ENCODE results near the gene NDUFB3.
"Not testable (repeated sequence)": the region's sequence is repeated elsewhere in the genome, so short reads cannot be mapped to it uniquely, and the experiment has no call there.

The NDUFB3 gene

DNA sequence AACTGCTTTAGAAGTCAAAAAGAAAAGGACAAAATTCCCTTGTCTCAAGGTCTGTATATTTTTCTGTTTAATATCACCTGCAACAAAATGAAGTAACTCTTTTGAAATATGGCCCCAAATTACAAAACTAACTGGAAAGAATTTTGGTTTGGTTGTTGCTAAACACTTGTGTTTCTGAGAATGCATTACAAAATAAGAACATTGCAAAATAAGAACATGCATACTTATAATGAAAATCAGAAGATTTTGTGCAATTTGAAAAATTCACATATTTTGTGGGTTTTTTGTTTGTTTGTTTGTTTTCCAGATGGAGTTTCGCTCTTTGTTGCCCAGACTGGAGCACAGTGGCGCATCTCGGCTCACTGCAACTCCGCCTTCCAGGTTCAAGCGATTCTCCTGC lies 21.8 kb downstream of the NDUFB3 start:
- no peak for DNase-seq (ENCODE audit: low read depth in 2 of 2)

DNA sequence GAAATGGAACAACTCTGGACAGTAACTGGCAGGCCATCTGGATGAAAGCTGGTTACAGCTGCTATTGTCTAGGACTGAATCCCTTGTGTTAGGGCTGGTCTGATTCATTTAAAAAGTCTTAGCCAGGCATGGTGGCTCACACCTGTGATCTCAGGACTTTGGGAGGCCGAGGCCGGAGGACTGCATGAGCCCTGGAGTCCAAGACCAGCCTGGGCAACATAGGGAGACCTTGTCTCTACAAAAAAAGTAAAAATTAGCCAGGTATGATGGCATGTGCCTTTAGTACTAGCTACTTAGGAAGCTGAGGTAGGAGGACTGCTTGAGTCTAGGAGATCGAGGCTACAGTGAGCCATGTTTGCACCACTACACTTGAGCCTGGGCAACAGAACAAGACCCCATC lies 28.7 kb downstream of the NDUFB3 start:
- DNase-seq (ENCODE audit: low read depth in 2 of 2), result no peak

DNA sequence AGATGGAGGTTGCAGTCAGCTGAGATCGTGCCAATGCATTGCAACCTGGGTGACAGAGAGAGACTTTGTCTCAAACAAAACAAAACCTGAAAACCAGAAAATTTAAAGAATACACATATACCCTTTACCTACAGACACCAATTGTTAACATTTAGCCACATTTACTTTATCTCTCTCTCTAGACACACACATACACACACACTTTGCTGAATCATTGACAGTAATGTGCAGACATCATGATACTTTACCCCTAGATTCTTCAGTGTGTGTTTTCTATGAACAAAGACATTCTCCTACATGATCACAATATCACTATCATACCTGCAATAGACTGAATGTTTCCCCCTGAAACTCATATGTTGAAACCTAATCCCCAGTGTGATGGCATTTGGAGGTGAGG lies 34.0 kb downstream of the NDUFB3 start:
- no peak for DNase-seq (ENCODE audit: low read depth in 2 of 2)

DNA sequence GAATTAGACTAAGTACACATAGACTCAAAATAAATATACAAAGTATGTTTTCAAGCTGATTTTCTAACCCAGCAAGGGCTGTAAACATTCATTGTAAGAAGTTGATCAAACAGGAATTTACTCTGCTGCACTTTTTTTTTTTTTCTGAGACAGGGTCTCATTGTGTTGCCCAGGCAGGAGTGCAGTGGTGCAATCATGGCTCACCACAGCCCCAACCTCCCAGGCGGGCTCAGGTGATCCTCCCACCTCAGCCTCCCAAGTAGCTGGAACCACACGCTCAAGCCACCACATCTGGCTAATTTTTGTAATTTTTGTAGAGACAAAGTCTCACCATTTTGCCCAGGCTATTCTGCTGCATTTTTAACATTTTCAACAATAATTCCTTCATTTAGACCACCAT lies 35.8 kb downstream of the NDUFB3 start:
- DNase-seq (ENCODE audit: low read depth in 2 of 2), result no peak

DNA sequence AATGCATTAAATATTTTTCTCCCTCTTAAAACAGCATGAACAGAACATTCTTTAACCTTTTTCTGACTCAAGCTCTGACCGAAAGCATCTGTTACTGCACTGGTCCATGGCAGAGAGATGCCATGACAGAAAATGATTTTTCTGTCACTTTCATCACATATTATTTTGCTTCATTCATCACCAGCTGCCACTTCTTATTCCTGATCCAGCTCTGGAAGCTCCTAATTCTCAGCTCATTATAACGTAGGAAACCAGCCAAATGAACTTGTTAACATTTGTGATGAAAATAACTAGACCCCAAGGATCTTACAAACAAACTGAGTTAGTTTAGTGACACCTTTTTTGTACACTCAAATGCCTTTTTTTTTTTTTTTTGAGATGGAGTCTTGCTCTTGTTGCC lies 36.5 kb downstream of the NDUFB3 start:
- DNase-seq (ENCODE audit: low read depth in 2 of 2), result no peak

DNA sequence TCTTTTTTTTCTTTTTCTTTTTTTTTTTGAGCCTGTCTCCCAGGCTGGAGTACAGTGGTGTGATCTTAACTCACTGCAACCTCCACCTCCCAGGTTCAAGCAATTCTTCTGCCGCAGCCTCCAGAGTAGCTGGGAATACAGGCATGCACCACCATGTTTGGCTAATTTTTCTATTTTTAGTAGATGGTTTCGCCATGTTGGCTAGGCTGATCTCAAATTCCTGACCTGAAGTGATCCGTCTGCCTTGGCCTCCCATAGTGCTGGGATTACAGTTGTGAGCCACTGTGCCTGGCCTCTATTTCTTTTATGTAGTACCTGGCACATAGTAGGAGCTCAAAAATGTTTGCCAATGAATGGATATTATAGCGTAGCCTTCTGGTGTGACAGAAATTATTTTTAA lies 37.4 kb downstream of the NDUFB3 start:
- no peak for DNase-seq (ENCODE audit: low read depth in 2 of 2)

DNA sequence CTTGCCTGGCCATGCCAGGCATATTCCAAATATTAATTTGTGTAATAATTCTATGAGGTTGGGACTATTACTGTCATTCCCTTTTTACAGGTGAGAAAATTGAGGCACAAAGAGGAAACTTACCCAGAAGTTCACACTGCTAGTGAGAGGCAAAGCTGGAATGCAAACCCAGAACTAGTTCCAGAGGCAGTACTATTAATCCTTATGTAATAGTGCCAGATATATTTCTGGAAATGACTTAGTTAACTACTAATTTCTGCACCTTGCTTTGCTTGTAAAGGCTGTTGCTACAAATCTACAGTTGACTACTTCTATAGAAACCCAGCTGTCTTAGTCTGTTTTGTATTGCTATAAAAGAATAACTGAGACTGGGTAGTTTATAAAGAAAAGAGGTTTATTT lies 38.8 kb downstream of the NDUFB3 start:
- no peak for DNase-seq (ENCODE audit: low read depth in 2 of 2)

DNA sequence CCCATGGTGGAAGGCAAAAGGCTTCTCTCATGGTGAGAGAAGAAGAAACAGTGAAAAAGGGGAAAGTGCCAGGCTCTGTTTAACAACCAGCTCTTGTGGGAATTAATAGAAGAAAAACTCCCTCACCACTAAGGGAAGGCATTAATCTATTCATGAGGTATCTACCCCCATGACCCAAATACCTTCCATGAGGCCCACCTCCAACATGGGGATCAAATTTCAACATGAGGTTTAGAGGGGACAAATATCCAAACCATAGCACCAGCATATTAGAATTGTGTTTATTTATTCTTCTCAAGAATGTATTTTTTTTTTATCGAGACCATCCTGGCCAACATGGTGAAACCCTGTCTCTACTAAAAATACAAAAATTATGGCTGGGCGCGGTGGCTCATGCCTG lies 39.3 kb downstream of the NDUFB3 start:
- DNase-seq (ENCODE audit: low read depth in 2 of 2), result no peak

DNA sequence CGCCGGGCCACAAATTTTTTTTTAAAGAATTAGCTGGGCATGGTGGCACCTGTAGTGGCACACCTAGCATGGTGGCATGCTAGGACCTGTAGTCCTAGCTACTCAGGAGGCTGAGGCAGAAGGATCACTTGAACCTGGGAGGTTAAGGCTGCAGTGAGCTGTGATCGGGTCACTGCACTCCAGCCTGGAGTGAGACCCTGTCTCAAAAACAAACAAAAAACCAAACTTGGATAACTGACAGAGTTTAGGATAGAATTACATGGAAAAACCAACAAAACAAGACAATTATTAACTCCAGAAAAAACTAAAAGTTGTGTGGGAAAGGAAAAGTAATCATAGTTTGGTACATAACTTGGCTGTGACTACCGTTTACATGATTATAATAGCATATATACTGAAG lies 42.5 kb downstream of the NDUFB3 start:
- no peak for DNase-seq (ENCODE audit: low read depth in 2 of 2)

DNA sequence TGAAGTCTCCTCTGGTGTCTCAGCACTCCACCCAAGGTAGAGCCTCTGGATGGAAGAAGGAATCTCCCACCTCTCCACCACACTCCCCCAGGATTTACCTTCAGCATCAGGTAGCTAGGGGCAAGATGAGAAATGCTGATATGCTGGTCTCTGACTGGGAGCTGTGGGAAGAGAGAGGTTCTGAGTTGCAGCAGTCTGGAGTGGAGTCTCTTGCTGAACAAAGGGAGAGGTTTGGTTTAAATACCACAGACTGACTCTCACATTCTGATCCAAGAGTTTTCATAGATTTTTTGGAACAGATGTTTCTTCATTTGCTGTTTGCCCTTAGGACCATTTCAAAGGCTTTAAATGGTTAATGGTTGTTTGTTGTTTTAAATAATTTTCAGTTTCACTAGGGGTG lies 43.0 kb downstream of the NDUFB3 start:
- DNase-seq (ENCODE audit: low read depth in 2 of 2), result no peak

DNA sequence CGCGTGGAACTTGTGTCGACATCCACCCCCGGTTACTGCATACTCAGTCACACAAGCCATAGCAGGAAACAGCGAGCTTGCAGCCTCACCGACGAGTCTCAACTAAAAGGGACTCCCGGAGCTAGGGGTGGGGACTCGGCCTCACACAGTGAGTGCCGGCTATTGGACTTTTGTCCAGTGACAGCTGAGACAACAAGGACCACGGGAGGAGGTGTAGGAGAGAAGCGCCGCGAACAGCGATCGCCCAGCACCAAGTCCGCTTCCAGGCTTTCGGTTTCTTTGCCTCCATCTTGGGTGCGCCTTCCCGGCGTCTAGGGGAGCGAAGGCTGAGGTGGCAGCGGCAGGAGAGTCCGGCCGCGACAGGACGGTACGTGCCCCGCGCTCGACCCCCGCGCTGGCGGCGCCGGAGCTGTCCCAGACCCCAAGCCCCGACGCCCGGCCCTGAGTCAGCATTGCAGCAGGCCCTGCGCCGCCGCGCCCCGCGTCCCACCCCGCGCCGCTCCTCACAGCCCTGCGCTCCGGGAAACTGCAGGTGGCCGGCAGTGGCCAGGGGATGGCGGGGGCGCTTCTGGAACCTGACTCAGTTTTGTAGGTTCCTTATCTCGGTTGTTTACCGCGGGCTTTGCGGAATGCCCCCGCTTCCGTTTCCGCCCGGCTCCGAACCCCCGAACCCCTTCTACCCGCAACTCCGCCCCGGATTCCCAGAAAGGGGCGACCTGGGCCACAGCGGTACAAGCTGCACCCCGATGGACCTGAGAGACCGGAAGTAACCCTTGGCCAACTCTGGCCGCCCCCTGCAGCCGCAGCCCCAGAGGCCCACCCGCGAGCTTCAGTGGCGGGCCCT lies 44.5 kb downstream of the NDUFB3 start, which contains the start of gene CFLAR:
Gene CFLAR (plus strand): TSS at position 50 of the 844 bp plus-strand sequence. CDS start 13,702 bp downstream, outside the sequence.
- DNase-seq (ENCODE audit: low read depth in 2 of 2), result peak; percentile 60 to 65

DNA sequence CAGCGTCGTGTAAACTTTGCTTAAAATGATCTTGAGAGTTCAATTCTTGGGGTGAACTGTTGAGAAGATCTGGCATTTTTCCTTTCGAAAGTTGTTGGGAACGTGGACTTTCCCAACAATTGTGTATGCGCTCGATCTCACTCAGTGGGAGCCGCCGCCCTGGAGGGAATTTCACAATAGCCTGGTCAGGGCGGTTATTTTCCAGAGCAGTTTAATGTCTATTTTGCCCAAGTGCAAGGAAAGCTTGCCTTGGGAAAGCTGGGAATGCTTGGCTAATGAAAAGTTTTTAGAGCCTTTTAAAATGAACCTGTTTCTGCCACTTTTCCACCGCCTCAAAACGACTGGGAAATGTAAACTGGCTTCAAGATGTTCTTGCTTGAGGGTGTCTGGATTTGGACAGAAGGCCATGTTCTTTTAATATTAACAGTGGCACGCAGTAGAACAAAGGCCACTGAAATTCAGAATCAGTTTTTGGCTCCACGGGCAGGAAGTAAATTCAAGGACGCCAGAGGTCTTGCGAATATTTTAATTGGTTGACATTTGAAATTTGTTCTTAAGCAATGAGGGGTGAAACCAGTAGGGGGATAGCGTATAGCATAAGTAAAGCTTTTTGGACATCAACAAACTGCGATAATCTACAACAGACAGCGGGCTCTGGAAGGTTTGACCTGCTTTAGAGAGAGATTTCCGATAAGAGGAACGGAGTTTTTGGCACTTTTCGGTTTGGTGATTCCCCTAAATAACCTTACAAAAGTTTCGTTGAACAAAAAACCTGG lies 45.3 kb downstream of the NDUFB3 start:
- DNase-seq (ENCODE audit: low read depth in 2 of 2), result no peak

DNA sequence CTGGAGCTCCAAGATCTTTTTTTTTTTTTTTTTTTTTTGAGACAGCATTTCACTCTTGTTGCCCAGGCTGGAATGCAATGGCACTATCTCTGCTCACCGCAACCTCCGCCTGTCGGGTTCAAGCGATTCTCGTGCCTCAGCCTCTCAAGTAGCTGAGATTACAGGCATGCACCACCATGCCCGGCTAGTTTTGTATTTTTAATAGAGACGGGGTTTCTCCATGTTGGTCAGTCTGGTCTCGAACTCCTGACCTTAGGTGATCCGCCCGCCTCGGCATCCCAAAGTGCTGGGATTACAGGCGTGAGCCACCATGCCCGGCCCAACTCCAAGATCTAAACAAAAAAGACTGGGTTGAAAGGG lies 45.9 kb downstream of the NDUFB3 start:
- not testable (repeated sequence) for DNase-seq (ENCODE audit: low read depth in 2 of 2)

DNA sequence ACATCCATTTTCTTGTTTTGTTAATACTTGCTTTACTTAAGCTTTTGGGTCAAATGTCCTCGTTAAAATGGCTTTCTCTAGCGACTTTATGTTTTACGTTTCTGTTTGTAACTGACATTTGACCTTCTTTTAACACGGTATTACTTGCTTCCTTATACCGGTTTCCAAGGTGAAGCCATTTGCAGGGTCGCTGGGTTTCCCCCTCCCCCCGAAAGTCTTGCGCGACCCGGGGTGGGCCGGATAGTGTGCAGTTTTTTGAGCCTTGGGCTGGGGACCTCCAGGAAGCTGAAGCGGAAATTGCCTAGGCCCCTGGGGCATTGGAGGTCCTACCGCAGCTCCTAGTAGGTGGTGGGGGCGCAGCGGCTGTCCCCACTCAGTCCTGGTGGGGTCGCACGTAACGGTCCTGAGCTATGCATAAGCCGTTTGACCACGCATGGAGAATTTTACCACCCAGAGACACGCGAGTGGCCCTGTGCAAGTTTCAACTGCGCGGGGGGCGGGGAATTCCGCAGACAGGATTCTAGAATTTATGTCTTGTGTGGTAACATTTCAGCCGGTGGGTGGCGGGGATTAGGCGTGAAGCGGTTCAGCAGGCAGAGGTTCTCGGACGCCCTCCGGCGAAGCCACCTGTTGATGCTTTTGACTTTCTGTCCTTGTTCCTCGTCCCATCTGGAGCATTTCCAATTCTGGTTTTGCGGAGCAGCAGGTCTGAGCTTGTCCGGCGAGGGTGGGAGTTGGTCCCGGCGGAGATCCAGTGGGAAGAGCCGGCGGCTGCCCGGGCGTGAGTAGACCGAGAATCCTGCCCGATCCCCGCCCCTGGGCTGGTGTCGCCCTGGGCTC lies 46.5 kb downstream of the NDUFB3 start:
- peak; percentile 74 to 75 for DNase-seq (ENCODE audit: low read depth in 2 of 2)

DNA sequence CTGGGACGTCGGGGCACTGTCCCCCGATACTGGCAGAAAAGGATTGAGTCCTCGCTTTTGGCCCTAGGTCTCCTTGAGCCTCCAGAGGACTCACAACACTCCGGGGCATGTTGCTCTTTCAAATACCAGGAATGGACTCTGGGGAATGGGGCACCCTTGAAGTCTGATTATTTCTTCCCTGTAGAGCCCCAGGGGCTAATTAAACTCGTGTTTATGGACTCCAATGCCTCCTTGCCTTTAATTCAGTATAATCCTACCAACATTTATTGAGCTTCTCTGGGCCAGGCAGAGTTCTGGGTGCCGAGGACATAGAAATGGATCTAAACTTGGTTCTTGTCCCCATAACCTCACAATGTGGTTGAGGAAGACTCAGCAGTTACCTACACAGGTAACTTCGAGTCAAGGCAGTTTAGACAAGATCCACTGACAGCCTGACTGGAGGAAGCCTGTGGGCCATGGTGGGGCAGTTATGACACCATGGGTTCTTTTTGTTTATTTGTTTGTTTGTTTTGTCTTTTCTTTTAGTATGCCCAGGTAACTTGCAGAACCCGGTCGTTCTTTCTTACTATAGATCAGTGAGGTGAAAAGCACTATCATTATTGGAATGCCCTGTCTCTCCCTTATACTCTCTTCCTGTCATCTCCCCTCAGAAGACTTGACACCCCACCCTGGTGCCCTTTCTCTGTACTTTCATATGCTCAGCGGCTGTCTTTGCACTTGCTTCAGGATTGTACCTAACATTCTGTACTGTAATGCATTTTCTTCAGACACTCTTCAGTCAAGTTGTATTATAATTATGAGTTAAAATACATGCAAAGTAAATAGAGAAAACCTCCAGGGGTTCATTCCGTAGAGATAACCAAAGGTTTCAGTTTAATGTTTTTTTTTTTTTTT lies 47.4 kb downstream of the NDUFB3 start:
- no peak for DNase-seq (ENCODE audit: low read depth in 2 of 2)

DNA sequence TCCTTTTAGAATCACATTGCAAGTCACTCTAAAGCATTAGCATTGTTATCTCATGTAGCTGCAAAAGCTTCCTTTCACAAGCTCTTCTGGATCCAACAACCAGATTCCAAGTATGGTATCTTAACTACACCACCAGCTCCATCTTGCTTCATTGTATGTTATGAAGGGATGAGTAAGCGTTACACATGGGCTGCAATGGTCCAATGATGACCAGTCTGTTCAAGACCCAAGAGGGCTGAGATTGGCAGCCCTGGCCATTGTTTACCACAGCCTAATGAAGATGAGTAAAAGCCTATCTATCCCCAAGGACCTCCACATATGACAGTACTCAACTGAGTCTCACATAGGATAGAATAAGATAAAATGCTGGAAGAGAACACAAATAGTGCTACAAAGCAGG lies 50.5 kb downstream of the NDUFB3 start:
- no peak for DNase-seq (ENCODE audit: low read depth in 2 of 2)

DNA sequence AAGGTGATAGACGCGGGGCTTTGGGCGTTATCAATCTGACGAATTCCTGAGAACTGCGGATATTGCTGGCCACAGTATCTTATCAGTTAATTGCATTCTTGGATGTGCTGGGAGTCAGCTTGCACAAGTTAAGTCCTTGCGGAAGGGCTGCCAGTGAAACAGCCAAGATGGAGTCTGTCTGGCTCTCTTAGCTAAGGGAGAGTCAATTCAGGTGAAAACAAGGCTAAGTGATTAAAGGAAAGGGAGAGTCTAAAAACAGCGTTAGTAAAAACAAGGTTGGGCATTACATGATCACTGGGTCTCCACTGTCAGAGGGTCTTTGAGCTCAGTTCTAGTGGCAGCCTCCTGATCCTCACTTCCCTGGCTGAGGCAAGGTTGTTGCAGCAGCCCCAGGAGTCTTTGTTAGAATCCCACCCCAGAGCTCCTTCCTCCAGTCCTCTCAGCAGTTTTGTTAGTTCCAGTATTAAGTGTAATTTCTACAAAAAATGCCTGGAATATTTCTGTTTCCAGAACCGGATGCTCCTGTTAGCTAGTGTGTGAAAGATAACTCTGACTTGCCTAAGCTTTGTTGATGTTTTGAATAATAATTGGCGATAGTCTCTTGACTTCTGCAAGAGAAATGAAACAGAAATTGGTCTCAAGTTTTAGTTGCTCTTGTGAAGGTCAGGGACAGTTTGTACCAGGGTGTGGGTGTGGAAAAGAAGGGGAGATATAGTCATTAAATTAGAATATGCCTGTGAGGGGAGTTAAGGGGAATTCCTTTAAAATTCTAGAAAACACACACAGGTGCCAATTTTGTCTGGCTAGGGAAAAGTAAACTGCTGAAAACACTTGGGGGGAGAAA lies 54.7 kb downstream of the NDUFB3 start:
- DNase-seq (ENCODE audit: low read depth in 2 of 2), result no peak

DNA sequence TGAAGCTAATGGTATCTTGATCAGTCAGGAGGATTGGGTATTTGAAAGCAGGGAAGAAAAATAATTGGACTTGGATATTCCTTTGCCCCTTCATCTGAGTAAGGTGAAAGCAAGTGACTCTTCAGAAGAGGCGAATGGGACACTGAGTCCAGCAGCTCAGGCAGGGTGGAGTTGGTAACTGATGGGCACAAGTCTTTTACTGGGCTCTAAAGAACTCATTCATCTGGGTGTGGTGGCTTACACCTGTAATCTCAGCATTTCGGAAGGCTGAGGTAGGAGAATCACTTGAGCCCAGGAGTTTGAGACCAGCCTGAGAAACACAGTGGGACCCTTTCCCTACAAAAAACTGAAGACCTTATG lies 55.3 kb downstream of the NDUFB3 start:
- DNase-seq (ENCODE audit: low read depth in 2 of 2), result no peak

DNA sequence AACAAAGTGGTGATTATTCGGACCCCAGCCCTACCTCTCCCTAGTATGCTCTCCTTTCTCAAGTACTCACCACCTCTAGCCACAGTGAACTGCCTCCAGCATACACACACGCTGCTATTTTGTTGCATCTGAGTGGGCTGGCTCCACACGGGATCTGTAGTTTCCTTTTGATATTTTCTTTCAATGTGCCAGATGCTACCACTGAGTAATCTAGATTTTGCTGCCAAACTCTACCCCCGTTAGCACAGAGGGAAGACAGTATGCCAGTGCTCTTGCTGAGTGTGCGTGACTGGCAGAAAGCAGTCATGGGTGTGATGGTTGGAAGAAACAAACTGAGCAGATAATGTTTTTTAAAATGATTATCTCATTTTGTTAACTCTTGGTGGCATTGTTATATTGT lies 55.8 kb downstream of the NDUFB3 start:
- no peak for DNase-seq (ENCODE audit: low read depth in 2 of 2)

DNA sequence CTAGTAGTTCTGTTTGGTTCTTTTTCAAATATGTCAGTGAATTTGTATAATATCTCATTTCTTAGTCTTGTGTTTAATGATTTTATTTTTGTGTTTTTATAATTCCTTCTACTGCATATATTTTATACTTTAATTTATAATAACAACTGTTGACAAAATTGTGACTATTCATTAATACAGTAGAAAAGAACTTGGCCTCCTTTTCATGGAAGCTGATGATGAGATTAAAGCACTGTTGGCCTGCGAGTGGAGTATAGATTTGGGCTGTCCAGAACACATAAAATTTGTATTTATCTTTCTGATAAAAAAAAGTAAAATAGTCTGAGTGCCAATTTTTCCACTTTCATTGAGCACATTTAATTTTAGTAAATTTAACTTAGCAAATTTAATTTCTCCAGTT lies 56.2 kb downstream of the NDUFB3 start:
- no peak for DNase-seq (ENCODE audit: low read depth in 2 of 2)

Measured in stimulated activated CD8-positive, alpha-beta memory T cell treated with anti-CD3 and anti-CD28 coated beads, Interleukin-2, amount 100 ng/mL, for 1 hour (primary cell).